ENCODE results near the gene BICD2. TPM values are rescaled to one million over a fixed set of nuclear protein-coding genes. Genes with fewer than 3 reads are reported as not detected.
A peak's percentile ranks its signal among the peaks of the same experiment; 100 is the strongest.

Gene BICD2
- total RNA-seq, 2 donors from 2014 or later = 6.2 to 9.8 TPM

- no peaks in the 10 kb centered on the region for H3K9me3 ChIP-seq
- intact Hi-C loops (cut with DNase I) = loop anchor here (1.0 kb wide), 1 partner anchor 76 kb away; no protein-coding TSS in a partner anchor
- peaks cover 16% of the 10 kb centered on the region for H3K36me3 ChIP-seq
- H3K27ac ChIP-seq = no peak overlapping the region
- H3K4me3 ChIP-seq = no peak overlapping the region
- peaks cover 4% of the 10 kb centered on the region for H3K4me1 ChIP-seq
- no peak overlapping the region for H3K9ac ChIP-seq (ENCODE audit: low read depth in 2 of 2, low read length in 2 of 2)
- no peaks in the 10 kb centered on the region for H3K27me3 ChIP-seq
- DNase-seq = peak; percentile 67
- TF ChIP-seq, protein P1, sequence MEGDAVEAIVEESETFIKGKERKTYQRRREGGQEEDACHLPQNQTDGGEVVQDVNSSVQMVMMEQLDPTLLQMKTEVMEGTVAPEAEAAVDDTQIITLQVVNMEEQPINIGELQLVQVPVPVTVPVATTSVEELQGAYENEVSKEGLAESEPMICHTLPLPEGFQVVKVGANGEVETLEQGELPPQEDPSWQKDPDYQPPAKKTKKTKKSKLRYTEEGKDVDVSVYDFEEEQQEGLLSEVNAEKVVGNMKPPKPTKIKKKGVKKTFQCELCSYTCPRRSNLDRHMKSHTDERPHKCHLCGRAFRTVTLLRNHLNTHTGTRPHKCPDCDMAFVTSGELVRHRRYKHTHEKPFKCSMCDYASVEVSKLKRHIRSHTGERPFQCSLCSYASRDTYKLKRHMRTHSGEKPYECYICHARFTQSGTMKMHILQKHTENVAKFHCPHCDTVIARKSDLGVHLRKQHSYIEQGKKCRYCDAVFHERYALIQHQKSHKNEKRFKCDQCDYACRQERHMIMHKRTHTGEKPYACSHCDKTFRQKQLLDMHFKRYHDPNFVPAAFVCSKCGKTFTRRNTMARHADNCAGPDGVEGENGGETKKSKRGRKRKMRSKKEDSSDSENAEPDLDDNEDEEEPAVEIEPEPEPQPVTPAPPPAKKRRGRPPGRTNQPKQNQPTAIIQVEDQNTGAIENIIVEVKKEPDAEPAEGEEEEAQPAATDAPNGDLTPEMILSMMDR (IDR thresholded peaks at IDR 0.05) = no peak
These were observed 49.0 kb downstream of the BICD2 start for GRCh38 chr9:92715488-92716231.

- Histone ChIP-seq H3K4me1 (peaks cover 4% of the 10 kb centered on the region), H3K9me3 (no peaks in the 10 kb centered on the region), H3K36me3 (peaks cover 12% of the 10 kb centered on the region), H3K9ac (ENCODE audit: low read depth in 2 of 2, low read length in 2 of 2) (no peak overlapping the region), H3K27ac (no peak overlapping the region), H3K4me3 (no peak overlapping the region), H3K27me3 (no peaks in the 10 kb centered on the region)
- no peak for DNase-seq
- intact Hi-C loops (cut with DNase I) = no loop called here
- TF ChIP-seq, protein P1 (IDR thresholded peaks at IDR 0.05) = no peak
These were observed 49.7 kb downstream of the BICD2 start for GRCh38 chr9:92714787-92715487.

- no peak overlapping the region for H3K27ac ChIP-seq
- intact Hi-C loops (cut with DNase I) = no loop called here
These were observed 50.6 kb downstream of the BICD2 start for GRCh38 chr9:92714016-92714415.

DNA sequence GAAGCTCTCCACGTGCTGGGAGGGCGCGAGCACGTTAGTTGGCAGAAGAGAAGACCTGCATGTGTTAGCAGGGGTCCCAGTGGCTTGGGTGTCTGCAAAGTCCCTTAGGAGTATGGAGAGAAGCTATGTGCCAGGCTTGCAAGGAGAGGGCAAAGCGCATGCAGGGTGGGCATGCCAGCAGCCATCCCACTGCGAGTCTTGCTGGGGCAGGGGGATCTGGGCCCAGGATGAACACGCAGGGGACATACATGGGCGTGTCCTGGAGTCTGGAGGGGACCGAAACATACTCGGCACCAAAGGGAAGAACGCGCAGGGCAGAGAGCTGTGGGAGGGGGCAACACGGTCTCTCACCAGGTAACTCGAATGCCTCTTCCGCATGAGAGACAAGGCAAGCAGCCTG lies 51.1 kb downstream of the BICD2 start:
- TF ChIP-seq, protein P1 (IDR thresholded peaks at IDR 0.05) = no peak
- Histone ChIP-seq H3K27me3 (no peaks in the 10 kb centered on the region), H3K36me3 (peaks cover 8% of the 10 kb centered on the region), H3K27ac (no peak overlapping the region), H3K4me3 (no peak overlapping the region), H3K9me3 (no peaks in the 10 kb centered on the region), H3K9ac (ENCODE audit: low read depth in 2 of 2, low read length in 2 of 2) (no peak overlapping the region), H3K4me1 (peaks cover 4% of the 10 kb centered on the region)
- intact Hi-C loops (cut with DNase I) = no loop called here
- DNase-seq = no peak

More at GRCh38 chr9:92714016-92714415, 50.6 kb downstream of the BICD2 start:
- Histone ChIP-seq H3K9ac (ENCODE audit: low read depth in 2 of 2, low read length in 2 of 2) (no peak overlapping the region), H3K9me3 (no peaks in the 10 kb centered on the region), H3K4me1 (peaks cover 4% of the 10 kb centered on the region), H3K27me3 (no peaks in the 10 kb centered on the region), H3K36me3 (peaks cover 8% of the 10 kb centered on the region), H3K4me3 (no peak overlapping the region)
- TF ChIP-seq, protein P1 (IDR thresholded peaks at IDR 0.05) = no peak
- no peak for DNase-seq

DNA sequence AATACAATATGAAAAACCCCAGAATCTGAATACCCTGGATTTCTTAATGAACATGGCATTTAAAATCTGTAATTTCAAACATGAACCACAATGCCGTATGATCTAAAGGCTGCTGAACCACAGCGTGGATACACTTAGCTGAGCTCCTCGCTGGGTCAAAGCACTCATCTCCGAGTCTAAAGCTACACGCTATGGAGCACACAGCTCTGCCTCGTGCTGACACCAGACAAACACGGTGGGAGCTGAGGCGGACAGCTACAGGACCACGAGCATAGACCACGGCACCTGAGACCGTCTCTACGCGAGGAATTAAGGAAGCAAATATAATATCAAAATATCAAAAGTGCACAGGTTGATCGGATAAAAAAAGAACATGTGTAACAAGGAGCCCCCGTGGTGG lies 51.9 kb downstream of the BICD2 start:
- intact Hi-C loops (cut with DNase I) = no loop called here
- Histone ChIP-seq H3K9me3 (no peaks in the 10 kb centered on the region), H3K4me3 (no peak overlapping the region), H3K27ac (no peak overlapping the region), H3K36me3 (peaks cover 8% of the 10 kb centered on the region), H3K27me3 (no peaks in the 10 kb centered on the region), H3K4me1 (peaks cover 4% of the 10 kb centered on the region), H3K9ac (ENCODE audit: low read depth in 2 of 2, low read length in 2 of 2) (no peak overlapping the region)
- TF ChIP-seq, protein P1 (IDR thresholded peaks at IDR 0.05) = no peak
- DNase-seq = no peak
